HG03196 (cell line): ENCODE measurements around the gene LZTS3.
"Not testable (repeated sequence)": the region's sequence is repeated elsewhere in the genome, so short reads cannot be mapped to it uniquely, and the experiment has no call there.

Experiments
- ATAC-seq: cut with Tn5 transposase; IDR thresholded peaks from one replicate; pipeline ENCODE4 v1.9.1; 2021; ENCODE audit not compliant: unreplicated experiment

LZTS3 gene

DNA sequence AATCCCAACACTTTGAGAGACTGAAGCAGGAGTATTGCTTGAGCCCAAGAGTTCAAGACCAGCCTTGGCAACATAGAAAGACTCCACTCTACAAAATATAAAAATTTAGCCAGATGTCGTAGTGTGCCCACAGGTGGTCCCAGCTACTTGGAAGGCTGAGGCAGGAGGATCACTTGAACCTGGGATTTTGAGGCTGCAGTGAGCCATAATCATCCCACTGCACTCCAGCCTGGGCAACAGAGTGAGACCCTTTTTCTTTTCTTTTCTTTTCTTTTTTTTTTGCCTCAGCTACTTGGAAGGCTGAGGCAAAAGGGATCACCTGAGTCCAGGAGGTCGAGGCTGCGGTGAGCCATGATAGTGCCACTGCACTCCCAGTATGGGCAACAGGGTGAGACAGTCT is 31.6 kb downstream of the LZTS3 start:
- ATAC-seq = no peak

DNA sequence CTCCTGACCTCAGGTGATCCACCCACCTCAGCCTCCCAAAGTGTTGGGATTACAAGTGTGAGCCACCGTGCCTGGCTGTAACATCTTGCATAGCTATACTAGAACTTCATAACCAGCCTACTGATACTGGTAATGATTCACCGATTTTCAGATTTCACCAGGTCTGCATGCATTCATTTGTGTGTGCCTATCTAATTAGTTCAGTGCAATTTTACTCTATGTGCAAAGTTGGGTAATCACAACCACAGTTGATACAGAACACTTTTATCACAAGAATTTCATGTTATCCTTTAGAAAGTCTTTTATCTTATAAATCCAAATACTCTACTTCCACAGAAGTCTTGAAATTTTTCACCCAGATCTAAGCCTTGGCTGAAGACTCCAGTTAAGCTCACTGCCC is 35.9 kb downstream of the LZTS3 start:
- no peak for ATAC-seq

DNA sequence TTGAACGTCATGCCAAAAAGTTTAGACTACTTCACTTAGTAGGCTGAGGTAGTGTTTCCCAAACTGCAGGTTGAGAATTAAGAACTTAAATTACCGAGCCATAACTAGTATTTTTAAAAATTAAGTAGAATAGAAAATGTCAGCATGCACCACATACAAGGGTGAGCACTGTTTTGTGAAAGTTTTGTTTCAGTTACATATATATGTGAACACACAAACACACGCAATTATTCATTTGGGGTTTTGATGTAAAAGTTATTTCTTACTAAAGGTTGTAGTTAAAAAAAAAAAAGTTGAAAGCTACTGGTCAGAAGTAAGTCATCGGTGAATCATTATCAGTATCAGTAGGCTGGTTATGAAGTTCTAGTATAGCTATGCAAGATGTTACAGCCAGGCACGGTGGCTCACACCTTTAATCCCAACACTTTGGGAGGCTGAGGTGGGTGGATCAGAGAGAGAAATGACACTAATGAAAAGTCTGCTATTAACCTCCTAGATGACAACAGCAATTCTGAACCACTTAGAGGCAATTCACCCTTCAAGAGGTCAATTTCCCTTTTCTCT is 37.8 kb downstream of the LZTS3 start:
- ATAC-seq = no peak

DNA sequence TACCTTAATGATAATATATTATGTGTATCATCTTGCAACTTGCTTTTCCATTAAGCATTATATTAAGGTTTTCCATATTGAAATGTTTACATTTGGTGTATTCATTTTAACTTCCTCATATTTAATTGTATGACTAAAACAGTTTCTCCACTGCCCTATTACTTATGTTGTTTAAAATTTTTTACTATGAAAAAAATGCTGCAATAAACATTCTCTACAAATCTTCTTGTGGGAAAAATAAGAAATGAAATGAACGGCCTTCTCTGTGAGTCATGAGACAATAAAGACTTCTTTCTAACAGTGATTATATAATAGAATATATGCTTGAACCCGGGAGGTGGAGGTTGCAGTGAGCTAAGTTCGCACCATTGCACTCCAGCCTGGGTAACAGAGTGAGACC is 39.2 kb downstream of the LZTS3 start:
- no peak for ATAC-seq

DNA sequence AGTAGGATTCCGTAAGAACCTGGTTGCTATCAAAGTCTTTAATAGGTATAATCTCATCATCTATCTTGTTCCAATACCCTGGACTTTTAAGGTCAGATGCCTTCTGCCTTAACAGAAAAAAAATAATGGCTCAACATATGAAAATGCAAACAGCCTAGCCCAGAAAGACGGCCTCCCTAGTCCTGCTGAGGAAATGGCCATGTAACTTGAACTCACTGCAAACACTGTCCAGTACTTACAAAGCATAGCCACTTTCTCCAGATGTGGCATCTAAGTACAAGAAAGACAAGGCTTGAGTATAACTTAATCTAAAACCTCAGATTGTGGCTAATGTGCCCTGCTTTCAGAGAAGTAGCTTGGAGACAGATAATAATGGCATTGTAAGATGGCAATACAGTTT is 40.2 kb downstream of the LZTS3 start:
- ATAC-seq = no peak

DNA sequence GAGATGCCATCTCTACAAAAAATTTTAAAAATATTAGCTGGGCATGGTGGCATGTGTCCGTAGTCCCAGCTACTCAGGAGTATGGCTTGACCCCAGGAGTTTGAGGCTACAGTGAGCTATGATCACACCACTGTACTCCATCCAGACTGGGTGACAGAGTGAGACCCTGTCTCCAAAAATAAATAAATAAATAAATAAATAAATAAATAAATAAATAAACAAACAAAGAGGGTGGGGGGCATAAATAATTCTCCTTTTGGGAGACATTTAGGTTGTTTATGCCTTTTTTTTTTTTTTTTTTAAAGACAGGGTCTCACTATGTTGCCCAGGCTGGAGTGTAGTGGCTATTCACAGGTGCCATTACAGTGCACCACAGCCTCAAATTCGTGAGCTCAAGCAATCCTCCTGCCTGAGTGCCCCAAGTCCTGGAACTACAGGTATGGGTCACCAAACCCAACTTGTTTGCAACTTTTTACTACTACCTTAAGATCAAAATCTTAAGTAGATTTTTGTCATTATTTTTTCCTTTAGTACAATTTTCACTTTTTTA is 43.2 kb downstream of the LZTS3 start:
- no peak for ATAC-seq

DNA sequence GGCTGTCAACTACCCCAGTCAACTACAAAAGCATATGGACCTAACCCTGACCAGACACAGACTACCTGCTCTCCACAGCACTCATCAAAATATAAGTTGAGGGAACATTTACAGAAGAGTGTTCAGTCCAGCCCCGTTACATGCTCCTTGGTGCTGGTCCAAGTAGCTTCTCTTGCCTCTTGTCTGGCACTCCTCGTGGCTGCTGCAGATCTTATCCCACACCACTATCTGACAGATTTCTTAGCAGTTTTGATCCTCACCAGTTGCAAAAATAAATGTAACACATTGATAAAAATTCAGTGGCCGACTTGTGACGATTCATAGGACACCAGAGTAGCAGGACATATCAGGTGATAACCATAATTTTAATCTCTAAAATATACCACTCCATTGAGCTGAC is 44.3 kb downstream of the LZTS3 start:
- ATAC-seq = no peak

DNA sequence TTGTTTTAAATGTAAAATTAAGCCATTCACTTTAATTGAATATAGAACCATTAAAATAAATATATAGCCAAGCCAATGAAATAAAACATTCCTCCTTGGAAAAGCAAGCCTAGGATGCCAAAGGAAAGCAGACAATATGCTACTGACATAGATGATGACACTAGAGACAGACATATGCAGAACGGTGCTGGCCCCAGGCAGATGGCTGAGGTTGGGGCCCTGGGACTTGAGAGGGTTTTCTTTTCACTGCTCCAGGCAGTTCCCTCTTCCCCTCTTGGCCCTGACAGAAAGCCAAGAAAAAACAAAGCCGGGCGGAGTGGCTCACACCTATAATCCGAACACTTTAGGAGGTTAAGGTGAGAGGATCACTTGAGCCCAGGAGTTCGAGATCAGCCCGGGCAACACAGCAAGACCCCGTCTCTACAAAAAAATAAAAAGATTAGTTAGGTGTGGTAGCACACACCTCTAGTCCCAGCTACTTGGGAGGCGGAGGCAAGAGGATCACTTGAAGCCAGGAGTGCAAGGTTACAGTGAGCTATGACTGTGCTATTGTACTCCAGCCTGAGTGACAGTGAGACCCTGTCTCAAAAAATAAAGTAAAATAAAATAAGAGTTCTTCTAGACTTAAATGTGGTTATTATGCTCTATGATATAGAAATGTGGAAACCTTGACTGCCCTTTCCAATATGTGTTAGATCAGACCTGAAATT is 44.9 kb downstream of the LZTS3 start:
- ATAC-seq = no peak

DNA sequence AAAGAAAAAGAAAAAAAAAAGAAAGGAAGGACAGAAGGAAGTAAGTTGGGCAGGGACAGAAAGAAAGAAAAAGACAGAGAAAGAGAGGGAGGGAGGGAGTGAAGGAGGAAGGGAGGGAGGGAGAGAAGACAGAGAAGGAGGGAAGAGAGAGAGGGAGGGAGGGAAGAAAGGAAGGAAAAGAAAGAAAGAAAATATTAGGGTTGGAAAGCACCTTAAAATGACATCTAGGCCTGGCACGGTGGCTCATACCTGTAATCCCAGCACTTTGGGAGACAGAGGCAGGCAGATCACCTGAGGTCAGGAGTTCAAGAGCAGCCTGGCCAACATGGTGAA is 46.9 kb downstream of the LZTS3 start:
- no peak for ATAC-seq

DNA sequence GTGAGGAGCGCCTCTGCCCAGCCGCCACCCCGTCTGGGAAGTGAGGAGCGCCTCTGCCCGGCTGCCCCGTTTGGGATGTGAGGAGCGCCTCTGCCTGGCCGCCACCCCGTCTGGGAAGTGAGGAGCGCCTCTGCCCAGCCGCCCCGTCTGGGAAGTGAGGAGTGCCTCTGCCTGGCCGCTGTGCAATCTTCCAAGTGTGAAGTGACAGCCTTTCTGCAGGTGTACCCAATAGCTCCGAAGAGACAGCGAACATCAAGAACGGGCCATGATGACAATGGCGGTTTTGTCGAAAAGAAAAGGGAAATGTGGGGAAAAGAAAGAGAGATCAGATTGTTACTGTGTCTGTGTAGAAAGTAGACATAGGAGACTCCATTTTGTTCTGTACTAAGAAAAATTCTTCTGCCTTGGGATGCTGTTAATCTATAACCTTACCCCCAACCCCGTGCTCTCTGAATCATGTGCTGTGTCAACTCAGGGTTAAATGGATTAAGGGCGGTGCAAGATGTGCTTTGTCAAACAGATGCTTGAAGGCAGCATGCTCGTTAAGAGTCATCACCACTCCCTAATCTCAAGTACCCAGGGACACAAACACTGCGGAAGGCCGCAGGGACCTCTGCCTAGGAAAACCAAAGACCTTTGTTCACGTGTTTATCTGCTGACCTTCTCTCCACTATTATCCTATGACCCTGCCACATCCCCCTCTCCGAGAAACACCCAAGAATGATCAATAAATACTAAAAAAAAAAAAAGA is 47.4 kb downstream of the LZTS3 start:
- not testable (repeated sequence) for ATAC-seq

DNA sequence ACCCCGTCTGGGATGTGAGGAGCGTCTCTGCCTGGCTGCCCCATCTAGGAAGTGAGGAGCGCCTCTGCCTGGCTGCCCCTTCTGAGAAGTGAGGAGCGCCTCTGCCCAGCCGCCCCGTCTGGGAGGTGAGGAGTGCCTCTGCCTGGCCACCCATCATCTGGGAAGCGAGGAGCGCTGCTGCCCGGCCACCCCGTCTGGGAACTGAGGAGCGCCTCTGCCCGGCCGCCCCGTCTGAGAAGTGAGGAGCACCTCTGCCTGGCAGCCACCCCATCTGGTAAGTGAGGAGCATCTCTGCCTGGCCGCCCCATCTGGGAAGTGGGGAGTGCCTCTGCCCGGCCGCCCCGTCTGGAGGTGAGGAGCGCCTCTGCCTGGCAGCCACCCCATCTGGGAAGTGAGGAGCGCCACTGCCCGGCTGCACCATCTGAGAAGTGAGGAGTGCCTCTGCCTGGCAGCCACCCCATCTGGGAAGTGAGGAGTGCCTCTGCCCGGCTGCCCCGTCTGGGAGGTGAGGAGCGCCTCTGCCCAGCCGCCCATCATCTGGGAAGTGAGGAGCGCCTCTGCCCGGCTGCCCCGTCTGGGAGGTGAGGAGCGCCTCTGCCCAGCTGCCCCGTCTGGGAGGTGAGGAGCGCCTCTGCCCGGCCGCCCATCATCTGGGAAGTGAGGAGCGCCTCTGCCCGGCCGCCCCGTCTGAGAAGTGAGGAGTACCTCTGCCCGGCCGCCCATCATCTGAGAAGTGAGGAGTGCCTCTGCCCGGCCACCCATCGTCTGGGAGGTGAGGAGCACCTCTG is 48.4 kb downstream of the LZTS3 start:
- not testable (repeated sequence) for ATAC-seq

DNA sequence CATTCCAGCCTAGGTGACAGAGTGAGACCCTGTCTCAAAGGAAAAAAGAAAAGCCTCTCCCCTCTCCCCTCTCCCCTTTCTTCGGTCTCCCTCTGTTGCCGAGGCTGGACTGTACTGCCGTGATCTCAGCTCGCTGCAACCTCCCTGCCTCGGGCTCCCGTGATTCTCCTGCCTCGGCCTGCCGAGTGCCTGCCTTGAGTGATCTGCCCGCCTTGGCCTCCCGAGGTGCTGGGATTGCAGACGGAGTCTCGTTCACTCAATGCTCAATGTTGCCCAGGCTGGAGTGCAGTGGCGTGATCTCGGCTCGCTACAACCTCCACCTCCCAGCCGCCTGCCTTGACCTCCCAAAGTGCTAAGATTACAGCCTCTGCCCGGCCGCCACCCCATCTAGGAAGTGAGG is 49.2 kb downstream of the LZTS3 start:
- not testable (repeated sequence) for ATAC-seq

DNA sequence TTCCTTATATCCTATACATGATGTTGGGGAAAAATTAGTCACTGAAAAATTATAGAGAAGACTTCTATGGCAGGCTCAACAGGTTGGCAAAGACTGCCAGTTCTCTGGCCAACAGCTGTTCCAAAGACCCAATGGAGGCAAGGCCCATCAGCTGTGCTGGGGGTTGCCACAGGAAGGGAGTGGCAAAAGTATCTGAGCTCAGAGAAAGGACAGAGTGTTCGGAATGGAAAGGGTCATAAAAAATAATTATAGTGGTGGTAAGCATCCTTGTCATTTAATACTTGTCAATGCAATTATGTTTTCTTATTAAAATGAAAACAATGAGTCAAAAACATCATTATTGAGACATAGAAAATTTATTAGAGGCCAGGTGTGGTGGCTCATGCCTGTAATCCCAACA is 49.8 kb downstream of the LZTS3 start:
- ATAC-seq = no peak

DNA sequence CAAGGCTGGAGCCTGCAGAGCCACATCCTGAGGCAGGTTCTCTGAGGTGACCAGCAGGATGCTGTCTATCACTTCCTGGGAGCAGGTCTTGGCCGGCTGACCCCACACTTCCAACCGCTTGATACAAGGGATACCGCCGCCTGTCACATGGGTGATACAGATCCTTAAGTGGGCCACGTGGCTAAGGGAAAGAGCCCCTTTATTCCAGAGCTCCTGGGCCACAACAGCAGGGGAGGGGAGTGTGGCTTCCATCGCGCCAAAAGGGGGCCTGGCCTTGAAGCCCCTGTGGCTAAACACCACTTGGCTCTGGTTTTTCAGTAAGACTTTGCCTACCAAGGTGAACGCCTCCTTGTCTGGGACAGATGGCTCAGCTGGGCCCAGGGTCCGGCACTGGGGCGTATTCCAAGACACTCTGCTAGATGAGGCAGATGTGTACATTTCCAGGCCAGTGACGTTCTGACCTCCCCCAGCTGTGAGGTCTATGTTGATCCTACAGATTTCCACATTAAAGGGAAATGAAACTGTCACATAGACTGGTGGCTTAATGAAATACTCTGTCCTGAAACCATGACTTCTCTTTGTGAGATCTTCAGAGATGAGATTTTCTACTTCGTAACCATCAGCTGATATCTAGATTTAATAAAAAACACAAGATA is 51.3 kb downstream of the LZTS3 start:
- ATAC-seq = no peak

DNA sequence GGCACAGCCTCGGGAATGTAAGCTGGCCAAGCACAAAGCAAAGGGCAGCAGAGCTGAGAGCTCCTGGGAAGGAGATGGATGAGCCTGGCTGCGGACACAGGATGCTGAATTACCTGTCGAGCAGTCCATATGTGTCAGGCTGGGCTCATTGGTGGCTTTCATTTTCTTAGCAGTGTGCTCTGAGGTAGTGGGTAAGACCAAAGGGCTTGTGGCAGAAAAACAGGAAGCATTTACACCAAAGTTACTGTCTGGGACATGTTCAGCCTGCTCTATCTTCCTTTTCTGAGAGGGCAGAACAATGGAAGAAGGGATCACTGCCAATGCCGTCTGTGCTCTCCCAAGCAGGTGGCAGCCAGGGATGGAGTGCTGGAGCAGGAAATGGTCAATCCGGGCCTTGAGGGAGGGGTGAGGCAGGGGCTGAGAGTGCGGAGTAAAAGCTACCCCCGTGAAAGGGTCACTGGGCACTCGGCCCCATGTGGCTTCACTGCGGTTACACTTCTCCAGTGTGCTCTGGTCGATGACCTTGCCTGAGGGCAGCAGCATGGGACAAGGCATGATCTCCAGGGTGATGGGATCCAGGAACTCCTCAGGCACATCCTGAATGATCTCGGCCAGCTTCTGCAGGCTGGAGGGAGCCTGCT is 52.0 kb downstream of the LZTS3 start:
- no peak for ATAC-seq

DNA sequence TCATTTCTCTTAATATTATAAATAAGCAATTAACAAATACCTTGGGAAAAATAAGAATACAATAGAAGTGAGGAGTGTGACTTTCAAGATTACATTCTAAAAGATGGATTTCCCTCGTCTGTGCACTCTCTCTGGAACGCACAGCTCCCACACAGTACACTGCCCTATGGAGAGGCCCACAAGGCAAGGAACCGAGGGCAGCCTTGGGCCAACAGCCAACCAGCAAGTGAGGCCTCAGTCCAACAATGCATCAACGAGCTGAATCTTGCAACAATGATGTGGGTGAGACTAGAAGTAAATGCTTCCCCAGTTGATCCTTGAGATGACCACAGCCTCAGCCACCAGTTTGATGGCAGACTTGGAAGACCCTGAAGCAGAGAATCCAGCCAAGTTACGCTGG is 54.3 kb downstream of the LZTS3 start:
- ATAC-seq = no peak

DNA sequence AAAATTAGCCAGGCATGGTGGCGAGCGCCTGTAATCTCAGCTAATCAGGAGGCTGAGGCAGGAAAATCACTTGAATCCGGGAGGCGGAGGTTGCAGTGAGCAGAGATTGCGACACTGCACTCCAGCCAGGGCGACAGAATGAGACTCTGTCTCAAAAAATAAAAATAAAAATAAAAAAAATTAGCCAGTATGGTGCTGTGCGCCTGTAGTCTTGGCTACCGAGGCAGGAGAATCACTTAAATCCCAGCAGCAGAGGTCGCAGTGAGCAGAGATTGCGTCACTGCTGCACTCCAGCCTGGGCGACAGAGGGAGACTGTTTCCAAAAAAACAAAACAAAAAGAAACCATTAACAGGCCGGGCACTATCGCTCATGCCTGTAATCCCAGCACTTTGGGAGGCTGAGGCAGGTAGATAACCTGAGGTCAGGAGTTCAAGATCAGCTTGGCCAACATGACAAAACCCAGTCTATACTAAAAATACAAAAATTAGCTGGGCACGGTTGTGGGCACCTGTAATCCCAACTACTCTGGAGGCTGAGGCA is 55.4 kb downstream of the LZTS3 start:
- ATAC-seq = not testable (repeated sequence)

DNA sequence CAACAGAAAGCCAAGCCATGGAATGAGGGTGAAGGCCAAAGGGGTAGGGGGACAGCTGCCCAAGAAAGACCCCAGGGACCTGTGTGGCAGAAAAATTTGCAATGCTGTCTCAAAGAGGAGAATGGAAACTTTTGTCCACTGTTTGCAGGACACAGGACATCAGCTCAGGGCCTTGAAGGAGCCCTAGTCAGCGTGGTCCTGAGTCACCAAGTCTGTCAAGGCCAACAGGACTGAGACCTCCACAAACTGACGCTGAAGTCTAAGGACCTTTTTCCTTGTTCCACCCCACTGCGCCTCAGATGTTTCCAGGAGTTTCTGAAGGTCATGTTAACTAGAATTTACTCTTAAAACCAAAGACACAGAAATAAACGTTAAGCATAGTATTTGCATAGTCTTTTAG is 57.0 kb downstream of the LZTS3 start:
- ATAC-seq = no peak

DNA sequence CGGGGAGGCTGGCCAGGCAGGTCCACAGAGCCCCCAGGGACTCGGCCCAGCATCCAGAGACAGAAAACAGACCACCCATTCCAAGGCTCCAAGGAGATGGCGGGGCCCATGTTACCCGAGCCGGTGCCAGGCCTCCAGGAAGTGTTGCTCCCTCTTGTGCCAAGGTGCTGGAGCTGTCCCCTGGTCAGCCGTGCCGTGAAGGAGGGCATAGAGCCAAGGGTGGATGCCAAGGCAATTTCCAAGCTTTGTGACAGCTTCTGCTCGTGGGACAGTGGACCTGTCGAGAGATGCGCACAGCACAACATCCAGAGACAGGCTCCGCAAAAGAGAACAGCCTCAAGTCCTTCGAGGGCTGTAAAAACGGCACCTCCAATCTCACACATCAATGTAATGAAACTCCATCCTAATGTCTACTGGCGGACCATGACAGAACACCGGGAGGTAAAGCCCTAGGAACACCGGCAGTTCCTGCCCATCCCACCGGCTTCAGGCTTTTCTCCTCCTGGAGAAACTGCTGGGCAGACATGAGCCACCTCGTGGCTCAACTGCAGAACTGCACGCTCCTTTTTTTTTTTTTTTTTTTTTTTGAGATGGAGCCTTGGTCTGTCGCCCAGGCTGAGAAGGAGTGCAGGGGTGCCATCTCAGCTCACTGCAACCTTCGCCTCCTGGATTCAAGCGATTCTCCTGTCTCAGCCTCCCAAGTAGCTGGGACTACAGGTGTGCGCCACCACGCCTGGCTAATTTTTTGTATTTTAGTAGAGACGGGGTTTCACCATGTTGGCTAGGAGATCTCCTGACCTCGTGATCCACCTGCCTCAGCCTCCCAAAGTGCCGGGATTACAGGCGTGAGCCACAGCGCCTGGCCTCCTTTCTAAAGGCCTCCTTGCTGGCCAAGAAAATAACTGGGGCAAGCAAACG is 57.9 kb downstream of the LZTS3 start:
- ATAC-seq = no peak
